ENCODE results near the gene ADGRD1.

Gene ADGRD1

GRCh38 chr12:131017477-131017991, 63.8 kb downstream of the ADGRD1 start:
- no peaks in the 10 kb centered on the region for H3K27me3 ChIP-seq (ENCODE audit: control insufficient read depth, low read length)
- H3F3A ChIP-seq (ENCODE audit: control insufficient read depth, insufficient read depth) = no peaks in the 10 kb centered on the region
- no peaks in the 10 kb centered on the region for H4K20me1 ChIP-seq (ENCODE audit: control insufficient read depth, insufficient read depth, low read depth, low read length)
- no peaks in the 10 kb centered on the region for H3K36me3 ChIP-seq (ENCODE audit: control insufficient read depth, low read length)
- no peaks in the 10 kb centered on the region for H3K4me1 ChIP-seq (ENCODE audit: control insufficient read depth, low read length)
- no peak overlapping the region for H3K27ac ChIP-seq (ENCODE audit: low read depth, low read length)
- no peaks in the 10 kb centered on the region for H3K9me2 ChIP-seq (replicated peaks; ENCODE audit: control insufficient read depth, low read length)
- TF ChIP-seq EZH2phosphoT487 (IDR thresholded peaks at IDR 0.05; ENCODE audit: borderline replicate concordance, low read length) = no peak
- no peak for TF ChIP-seq CTCF (IDR thresholded peaks at IDR 0.05; ENCODE audit: low read depth, low read length, poor library complexity, severe bottlenecking)
- H3K4me2 ChIP-seq (ENCODE audit: low read length) = no peak overlapping the region
- no peak overlapping the region for H3K4me3 ChIP-seq (ENCODE audit: low read length)
- H3K9me3 ChIP-seq (ENCODE audit: control insufficient read depth, insufficient read depth, low read length) = no peaks in the 10 kb centered on the region
- H3K79me2 ChIP-seq (ENCODE audit: control insufficient read depth, low read length) = no peaks in the 10 kb centered on the region

GRCh38 chr12:131018019-131018620, 64.4 kb downstream of the ADGRD1 start:
- Histone ChIP-seq H3F3A (ENCODE audit: control insufficient read depth, insufficient read depth) (no peaks in the 10 kb centered on the region), H3K27me3 (ENCODE audit: control insufficient read depth, low read length) (no peaks in the 10 kb centered on the region), H3K4me2 (ENCODE audit: low read length) (no peak overlapping the region), H3K36me3 (ENCODE audit: control insufficient read depth, low read length) (no peaks in the 10 kb centered on the region), H4K20me1 (ENCODE audit: control insufficient read depth, insufficient read depth, low read depth, low read length) (no peaks in the 10 kb centered on the region), H3K9me2 (replicated peaks; ENCODE audit: control insufficient read depth, low read length) (no peaks in the 10 kb centered on the region), H3K4me1 (ENCODE audit: control insufficient read depth, low read length) (no peaks in the 10 kb centered on the region), H3K27ac (ENCODE audit: low read depth, low read length) (no peak overlapping the region), H3K9me3 (ENCODE audit: control insufficient read depth, insufficient read depth, low read length) (no peaks in the 10 kb centered on the region), H3K4me3 (ENCODE audit: low read length) (no peak overlapping the region), H3K79me2 (ENCODE audit: control insufficient read depth, low read length) (no peaks in the 10 kb centered on the region)
- TF ChIP-seq CTCF (IDR thresholded peaks at IDR 0.05; ENCODE audit: low read depth, low read length, poor library complexity, severe bottlenecking) = no peak
- TF ChIP-seq EZH2phosphoT487 (IDR thresholded peaks at IDR 0.05; ENCODE audit: borderline replicate concordance, low read length) = no peak

- TF ChIP-seq EZH2phosphoT487 (IDR thresholded peaks at IDR 0.05; ENCODE audit: borderline replicate concordance, low read length) (no peak), CTCF (IDR thresholded peaks at IDR 0.05; ENCODE audit: low read depth, low read length, poor library complexity, severe bottlenecking) (no peak)
These were observed 65.2 kb downstream of the ADGRD1 start for GRCh38 chr12:131018808-131019397.

More at GRCh38 chr12:131018808-131019397, 65.2 kb downstream of the ADGRD1 start:
- Histone ChIP-seq H3K4me3 (ENCODE audit: low read length) (no peak overlapping the region), H3K79me2 (ENCODE audit: control insufficient read depth, low read length) (no peaks in the 10 kb centered on the region), H3F3A (ENCODE audit: control insufficient read depth, insufficient read depth) (no peaks in the 10 kb centered on the region), H3K36me3 (ENCODE audit: control insufficient read depth, low read length) (no peaks in the 10 kb centered on the region), H4K20me1 (ENCODE audit: control insufficient read depth, insufficient read depth, low read depth, low read length) (no peaks in the 10 kb centered on the region), H3K27ac (ENCODE audit: low read depth, low read length) (no peak overlapping the region), H3K4me2 (ENCODE audit: low read length) (no peak overlapping the region), H3K4me1 (ENCODE audit: control insufficient read depth, low read length) (no peaks in the 10 kb centered on the region), H3K27me3 (ENCODE audit: control insufficient read depth, low read length) (no peaks in the 10 kb centered on the region), H3K9me2 (replicated peaks; ENCODE audit: control insufficient read depth, low read length) (no peaks in the 10 kb centered on the region), H3K9me3 (ENCODE audit: control insufficient read depth, insufficient read depth, low read length) (no peaks in the 10 kb centered on the region)
